Muscle of leg (tissue), 11 donors: Measurements from ENCODE around the gene FAM3D. TPM values are rescaled to one million over a fixed set of nuclear protein-coding genes. Genes with fewer than 3 reads are reported as not detected.

Experiments
- DNase-seq: peaks from one replicate; pipeline ENCODE4 v3.0.0; 2013
- H3K27ac ChIP-seq: one replicate; pipeline ENCODE4 v1.5.1; 2013; ENCODE audit warnings: mild to moderate bottlenecking, low read length, control low read depth
- H3K27me3 ChIP-seq: one replicate; pipeline ENCODE4 v1.6.1; 2013; ENCODE audit warnings: low read length; ENCODE audit not compliant: control insufficient read depth, insufficient read depth
- H3K36me3 ChIP-seq: one replicate; pipeline ENCODE4 v1.6.1; 2013; ENCODE audit warnings: low read length; ENCODE audit not compliant: control insufficient read depth, insufficient read depth
- H3K4me1 ChIP-seq: one replicate; pipeline ENCODE4 v1.6.1; 2013; ENCODE audit warnings: low read length; ENCODE audit not compliant: control insufficient read depth, insufficient read depth
- H3K4me3 ChIP-seq: one replicate; pipeline ENCODE4 v1.5.1; 2013; ENCODE audit warnings: low read length, control low read depth
- H3K9me3 ChIP-seq: replicated peaks from 2 replicates; pipeline ENCODE4 v1.6.1; 2013; ENCODE audit warnings: low read depth, low read length; ENCODE audit not compliant: control insufficient read depth
- WGBS: methylation state at CpG from one replicate; pipeline ENCODE4 v1.1.5; 2013; ENCODE audit warnings: missing lambda C conversion rate; ENCODE audit not compliant: insufficient coverage; 5-methylcytosine and 5-hydroxymethylcytosine counted together
- polyA plus RNA-seq, 8 donors: library from polyadenylated mRNA; unstranded; fragments of 120-200 nt; gene quantifications; one replicate each; pipeline versions ENCODE4 v1.2.1 to v1.2.3, GENCODE V29; 2013; ENCODE audit warnings: inconsistent platforms in 1 of 8, low replicate concordance in 1 of 8; ENCODE audit not compliant: insufficient read length in 8 of 8, insufficient read depth in 1 of 8
- total RNA-seq: library from RNA; stranded (reverse); fragments of 120-200 nt; gene quantifications from one replicate; pipeline ENCODE4 v1.2.4, GENCODE V29; 2013

FAM3D gene
- total and polyA plus RNA-seq, 9 donors = 0.07 to 1.2 (median 0.39) TPM; not detected in 5

DNA sequence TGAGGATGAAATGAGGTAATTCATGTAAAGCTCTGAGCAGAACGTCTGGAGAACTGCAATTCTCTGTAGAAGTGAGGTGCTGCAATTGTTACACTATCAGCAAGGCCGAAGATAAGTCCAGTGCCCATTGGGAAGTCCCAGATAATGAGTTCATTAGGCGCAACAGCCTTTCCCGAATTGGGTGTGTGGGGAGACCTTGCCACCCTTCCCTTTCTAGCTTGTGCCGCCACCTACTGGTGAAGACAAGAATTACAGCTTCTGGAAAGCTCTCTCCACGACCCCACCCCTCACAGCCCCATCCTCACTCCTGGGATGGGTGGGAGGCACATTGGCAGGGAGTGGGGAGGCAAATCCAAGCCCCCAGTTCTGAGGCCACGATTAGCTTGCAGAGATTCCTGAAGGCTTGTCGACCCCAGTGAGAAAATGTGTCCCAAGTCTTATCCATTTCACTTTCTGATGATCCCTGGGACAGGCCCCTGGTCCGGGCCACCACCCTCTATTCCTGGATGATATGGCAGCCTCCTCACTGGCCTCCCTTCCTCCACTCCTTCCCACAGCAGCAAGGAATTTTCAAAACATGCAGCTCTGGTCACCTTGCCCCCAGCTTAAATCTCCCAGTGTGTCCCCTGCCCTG, 36.4 kb downstream of the FAM3D start:
- Histone ChIP-seq H3K36me3 (no peaks in the 10 kb centered on the region), H3K27ac (peak overlapping the region; percentile 88), H3K4me3 (no peak overlapping the region), H3K4me1 (peaks cover 52% of the 10 kb centered on the region), H3K9me3 (no peaks in the 10 kb centered on the region), H3K27me3 (no peaks in the 10 kb centered on the region)
- WGBS = 11% methylated on average over 5 of the region's 9 CpGs
- DNase-seq = peak; percentile 81

DNA sequence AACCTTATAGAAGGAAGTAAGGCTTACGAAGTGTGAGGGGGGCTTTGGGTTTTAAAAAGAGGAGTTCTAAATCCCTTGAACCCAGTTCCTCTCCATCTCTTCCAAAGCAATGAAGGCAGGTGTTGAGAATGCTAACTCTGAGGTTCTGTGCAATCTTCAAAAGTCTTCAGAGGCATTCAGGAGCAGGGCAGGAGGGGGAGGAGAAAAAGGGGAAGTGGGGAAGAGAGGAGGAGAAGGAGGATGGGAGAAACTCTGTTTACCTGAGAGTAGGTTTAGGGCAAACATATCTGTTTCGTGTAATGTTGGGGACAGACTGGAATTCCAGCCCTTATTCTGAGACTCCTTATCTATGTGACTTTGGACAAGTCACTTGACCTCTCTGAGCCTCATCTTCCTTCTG, 36.9 kb downstream of the FAM3D start:
- peak overlapping the region; percentile 88 for H3K27ac ChIP-seq
- no peak for DNase-seq

DNA sequence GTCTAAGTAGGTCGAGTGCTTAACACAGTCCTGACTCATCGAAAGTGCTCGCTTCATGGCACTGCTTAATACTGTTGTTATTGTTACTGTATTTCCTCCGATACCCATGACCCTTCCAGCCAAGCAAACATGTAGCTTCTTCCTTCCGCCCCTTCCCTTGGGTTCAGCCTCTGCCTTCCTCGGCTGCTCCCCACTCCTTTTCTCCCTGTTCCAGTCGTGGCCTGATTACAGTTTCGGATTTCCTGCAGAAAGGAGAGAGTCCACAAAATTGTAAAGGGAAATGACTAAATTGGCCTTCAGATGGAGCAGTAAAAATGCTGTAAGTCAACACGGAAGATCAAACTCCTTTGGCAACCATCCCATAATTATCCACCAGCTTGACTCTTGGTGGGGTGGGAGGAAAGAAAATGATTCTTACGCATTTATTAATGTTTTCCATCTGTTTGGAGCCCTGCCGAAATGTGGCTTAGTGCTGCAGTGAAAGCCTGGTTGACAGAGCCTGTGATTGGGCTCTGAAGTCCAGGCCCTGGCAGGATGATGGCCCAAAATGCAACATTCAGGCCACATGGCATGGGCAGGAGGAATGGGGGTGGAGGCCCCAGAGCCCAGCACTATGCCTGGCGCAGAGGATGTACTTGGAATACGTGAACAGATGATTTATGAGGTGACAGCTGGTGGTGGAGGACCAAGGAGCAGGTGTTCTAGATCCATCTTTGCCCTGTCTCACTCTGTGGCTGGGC, 37.6 kb downstream of the FAM3D start:
- WGBS = 10% methylated on average over 5 of the region's 13 CpGs
- no peaks in the 10 kb centered on the region for H3K9me3 ChIP-seq
- DNase-seq = peak; percentile 99
- H3K4me1 ChIP-seq = peaks cover 51% of the 10 kb centered on the region
- H3K27me3 ChIP-seq = no peaks in the 10 kb centered on the region
- H3K36me3 ChIP-seq = no peaks in the 10 kb centered on the region
- no peak overlapping the region for H3K4me3 ChIP-seq
- peak overlapping the region; percentile 88 for H3K27ac ChIP-seq

More for the DNA sequence above, 36.9 kb downstream of the FAM3D start:
- Histone ChIP-seq H3K4me1 (peaks cover 52% of the 10 kb centered on the region), H3K36me3 (no peaks in the 10 kb centered on the region), H3K27me3 (no peaks in the 10 kb centered on the region), H3K4me3 (no peak overlapping the region), H3K9me3 (no peaks in the 10 kb centered on the region)
- no CpG with 5 or more reads among the region's 2 CpGs for WGBS

DNA sequence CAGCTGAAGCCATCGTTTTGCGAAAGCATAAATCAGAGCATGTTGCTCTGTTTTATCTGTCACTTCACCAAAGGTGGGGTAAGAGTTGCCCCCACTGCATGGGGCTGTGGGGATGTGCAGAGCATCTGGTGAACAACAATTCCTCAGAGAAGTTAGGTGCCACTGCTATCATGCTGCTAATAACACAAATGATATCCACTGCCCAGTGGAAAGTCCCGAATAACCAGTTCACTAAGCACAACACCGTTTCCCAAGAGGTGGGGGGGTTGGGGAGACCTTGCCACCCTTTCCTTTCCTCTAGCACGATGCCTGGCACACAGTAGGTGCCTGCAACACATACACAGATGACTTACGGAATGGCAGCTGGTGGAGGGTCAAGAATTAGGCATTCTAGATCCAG, 38.6 kb downstream of the FAM3D start:
- DNase-seq = no peak
- 100% methylated on average over 1 of the region's 6 CpGs for WGBS
- peaks cover 47% of the 10 kb centered on the region for H3K4me1 ChIP-seq
- H3K36me3 ChIP-seq = no peaks in the 10 kb centered on the region
- peak overlapping the region; percentile 88 for H3K27ac ChIP-seq
- H3K4me3 ChIP-seq = no peak overlapping the region
- H3K9me3 ChIP-seq = no peaks in the 10 kb centered on the region
- no peaks in the 10 kb centered on the region for H3K27me3 ChIP-seq

DNA sequence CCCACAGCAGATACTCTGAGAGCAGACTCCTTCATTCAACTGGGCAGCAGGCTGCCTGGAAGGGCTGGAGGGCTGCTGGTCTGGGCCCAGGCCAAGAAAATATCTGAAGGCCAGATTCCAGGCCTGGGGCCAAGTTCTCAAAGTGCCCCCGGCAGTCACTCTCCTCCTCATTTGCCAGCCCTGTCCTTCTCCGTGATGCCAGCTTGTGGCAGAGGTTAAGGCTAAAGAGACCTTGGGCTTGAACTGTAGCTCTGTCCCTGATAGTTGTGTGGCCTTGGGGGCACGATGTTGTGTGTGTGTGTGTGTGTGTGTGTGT, 39.0 kb downstream of the FAM3D start:
- Histone ChIP-seq H3K27me3 (no peaks in the 10 kb centered on the region), H3K36me3 (no peaks in the 10 kb centered on the region), H3K4me3 (no peak overlapping the region), H3K4me1 (peaks cover 51% of the 10 kb centered on the region), H3K27ac (peak overlapping the region; percentile 38), H3K9me3 (no peaks in the 10 kb centered on the region)
- DNase-seq = peak; percentile 71
- WGBS = 0% methylated on average over 1 of the region's 3 CpGs

DNA sequence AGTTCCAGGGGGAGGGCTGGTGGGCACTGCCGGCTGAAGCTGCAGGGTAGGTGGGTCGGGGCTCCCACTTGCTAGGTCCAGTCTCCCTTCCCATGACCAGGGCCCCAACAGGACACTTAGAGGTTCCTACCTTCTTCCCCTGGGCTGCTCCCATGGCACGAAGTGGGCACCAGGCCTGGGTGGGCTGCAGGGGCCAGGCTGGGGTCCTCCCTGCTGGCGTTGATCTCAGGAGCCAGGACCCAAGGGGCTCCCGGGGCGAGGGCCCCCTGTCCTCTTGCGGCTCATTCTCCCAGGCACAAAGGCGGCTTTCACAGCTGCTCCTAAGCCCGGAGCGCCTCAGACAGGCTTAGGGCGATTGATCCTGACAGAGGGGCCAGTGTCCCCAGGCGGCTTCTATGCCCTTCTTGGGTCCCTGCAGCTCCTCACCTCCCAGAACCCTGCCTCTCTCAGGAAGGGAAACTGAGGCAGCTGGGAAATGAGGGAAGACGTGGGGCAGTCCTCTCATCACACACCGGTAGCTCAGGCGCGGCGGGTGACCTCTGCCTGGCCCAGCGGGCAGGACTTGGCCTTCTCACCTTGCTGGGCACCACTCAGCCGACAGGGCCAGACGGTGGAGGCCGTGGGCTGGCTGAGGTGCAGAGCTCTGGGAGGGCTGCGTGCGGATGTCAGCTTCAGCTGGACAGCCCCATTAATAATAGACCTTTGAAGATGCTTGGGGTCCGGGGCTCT, 39.6 kb downstream of the FAM3D start:
- H3K27me3 ChIP-seq = no peaks in the 10 kb centered on the region
- DNase-seq = no peak
- no peaks in the 10 kb centered on the region for H3K9me3 ChIP-seq
- H3K36me3 ChIP-seq = no peaks in the 10 kb centered on the region
- H3K4me3 ChIP-seq = no peak overlapping the region
- peaks cover 51% of the 10 kb centered on the region for H3K4me1 ChIP-seq
- peak overlapping the region; percentile 38 for H3K27ac ChIP-seq
- 71% methylated on average over 17 of the region's 24 CpGs for WGBS

DNA sequence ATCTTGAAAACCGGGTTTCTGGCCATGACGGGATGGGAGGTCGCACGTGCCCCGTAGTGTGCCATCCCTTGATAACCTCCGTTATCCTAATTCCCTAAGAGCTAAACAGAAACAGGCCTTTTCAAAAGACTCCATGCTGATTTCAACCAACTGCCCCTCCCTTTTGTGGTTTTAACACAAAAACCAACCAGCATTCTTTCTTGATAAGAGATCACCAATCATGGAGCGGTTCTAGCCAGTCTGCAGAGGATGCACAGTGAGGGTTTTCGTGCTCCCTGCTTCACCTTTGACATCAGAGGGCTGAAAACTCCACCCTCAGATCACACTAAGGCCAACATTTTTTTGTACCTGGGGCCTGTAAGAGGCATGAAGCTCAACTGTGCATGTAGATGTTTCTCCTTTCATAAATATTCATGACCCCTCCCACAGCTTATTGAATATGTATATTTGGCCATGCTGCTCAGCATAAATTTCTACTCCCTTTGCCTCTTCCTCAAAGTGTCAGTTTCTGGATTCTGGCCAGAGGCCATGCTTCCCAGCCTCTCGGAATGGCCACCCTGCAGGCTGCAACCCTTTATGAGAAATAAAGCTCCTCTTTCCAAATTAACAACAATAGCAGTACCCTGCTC, 41.3 kb downstream of the FAM3D start:
- H3K9me3 ChIP-seq = no peaks in the 10 kb centered on the region
- no peaks in the 10 kb centered on the region for H3K36me3 ChIP-seq
- peaks cover 61% of the 10 kb centered on the region for H3K4me1 ChIP-seq
- no peaks in the 10 kb centered on the region for H3K27me3 ChIP-seq
- no peak for DNase-seq
- H3K4me3 ChIP-seq = no peak overlapping the region
- H3K27ac ChIP-seq = no peak overlapping the region
- WGBS = 86% methylated on average over 7 of the region's 9 CpGs

DNA sequence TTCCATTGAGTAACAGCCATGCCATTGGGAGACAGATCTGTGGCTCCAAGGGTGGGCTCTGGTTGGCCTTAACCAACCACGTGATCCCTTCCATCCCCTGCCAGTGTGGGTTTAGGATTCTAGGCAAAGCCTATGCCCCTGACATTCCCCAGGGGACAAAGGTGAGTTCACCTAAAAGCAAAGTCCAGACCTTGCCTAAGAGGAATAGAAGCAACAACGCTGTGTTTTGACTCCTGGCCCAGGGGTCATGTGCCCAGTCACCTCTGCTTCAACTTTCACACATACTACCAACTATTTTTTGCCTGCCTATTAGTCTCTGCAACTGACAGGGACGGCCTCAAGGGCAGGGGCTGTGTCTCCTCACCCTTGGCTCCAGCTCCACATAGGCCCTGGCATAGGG, 42.0 kb downstream of the FAM3D start:
- 66% methylated on average over 3 of the region's 3 CpGs for WGBS
- DNase-seq = no peak
- H3K27ac ChIP-seq = no peak overlapping the region
- peaks cover 54% of the 10 kb centered on the region for H3K4me1 ChIP-seq
- H3K27me3 ChIP-seq = no peaks in the 10 kb centered on the region
- no peak overlapping the region for H3K4me3 ChIP-seq
- H3K36me3 ChIP-seq = no peaks in the 10 kb centered on the region
- no peaks in the 10 kb centered on the region for H3K9me3 ChIP-seq

DNA sequence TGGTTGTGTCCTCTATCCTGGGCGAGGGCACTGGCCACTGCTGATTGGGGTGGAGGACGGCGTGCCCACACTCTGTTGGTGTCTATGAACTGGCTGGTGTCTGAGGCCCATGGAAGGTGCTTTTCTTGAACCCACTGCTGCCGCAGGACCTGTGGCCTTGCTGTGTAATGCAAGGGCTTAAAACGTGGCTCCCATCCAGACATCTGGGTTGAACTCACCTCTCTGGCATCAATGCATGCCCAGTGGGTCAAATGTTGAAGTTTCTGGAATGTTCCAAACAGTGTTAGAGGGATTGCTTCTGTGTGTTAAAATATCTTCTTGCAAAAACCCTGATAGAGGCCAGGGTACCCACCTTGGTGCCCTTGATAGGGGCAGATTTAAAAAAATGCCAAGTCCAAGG, 42.6 kb downstream of the FAM3D start:
- 80% methylated on average over 5 of the region's 5 CpGs for WGBS
- H3K4me1 ChIP-seq = peaks cover 48% of the 10 kb centered on the region

DNA sequence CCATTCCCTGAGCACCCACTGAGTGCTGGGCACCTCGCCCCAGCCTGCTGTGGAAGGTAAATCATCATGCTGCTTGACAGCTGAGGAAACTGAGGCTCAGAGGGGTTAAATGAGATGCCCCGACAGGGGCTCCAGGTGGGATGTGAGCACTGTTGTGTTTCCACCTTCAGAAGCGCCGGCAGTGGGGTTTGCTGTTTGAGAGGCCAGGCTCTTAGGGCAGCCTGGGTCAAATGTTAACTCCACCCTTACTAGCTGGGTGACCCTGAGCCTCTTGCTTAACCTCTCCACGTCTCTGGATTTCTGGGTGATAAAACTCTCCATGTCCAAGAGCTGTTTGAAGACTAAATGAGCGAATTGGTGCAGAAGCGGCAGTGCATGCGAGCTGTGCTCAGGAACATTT, 43.1 kb downstream of the FAM3D start:
- no peak overlapping the region for H3K27ac ChIP-seq
- H3K4me3 ChIP-seq = no peak overlapping the region
- no peak for DNase-seq
- no peaks in the 10 kb centered on the region for H3K36me3 ChIP-seq
- H3K9me3 ChIP-seq = no peaks in the 10 kb centered on the region
- H3K4me1 ChIP-seq = peaks cover 43% of the 10 kb centered on the region
- 94% methylated on average over 3 of the region's 8 CpGs for WGBS
- no peaks in the 10 kb centered on the region for H3K27me3 ChIP-seq

More for the DNA sequence above, 42.6 kb downstream of the FAM3D start:
- H3K9me3 ChIP-seq = no peaks in the 10 kb centered on the region
- no peak overlapping the region for H3K4me3 ChIP-seq
- no peaks in the 10 kb centered on the region for H3K36me3 ChIP-seq
- H3K27me3 ChIP-seq = no peaks in the 10 kb centered on the region
- no peak for DNase-seq
- H3K27ac ChIP-seq = no peak overlapping the region
